DMS 273 (cell line): ENCODE measurements around the gene PARVB.
A peak's percentile ranks its signal among the peaks of the same experiment; 100 is the strongest.

ENCODE experiments used
- DNase-seq: peaks from one replicate; lab custom pipeline; 2025; ENCODE audit not compliant: unreplicated experiment; lab: John Stamatoyannopoulos, UW

The PARVB gene, protein sequence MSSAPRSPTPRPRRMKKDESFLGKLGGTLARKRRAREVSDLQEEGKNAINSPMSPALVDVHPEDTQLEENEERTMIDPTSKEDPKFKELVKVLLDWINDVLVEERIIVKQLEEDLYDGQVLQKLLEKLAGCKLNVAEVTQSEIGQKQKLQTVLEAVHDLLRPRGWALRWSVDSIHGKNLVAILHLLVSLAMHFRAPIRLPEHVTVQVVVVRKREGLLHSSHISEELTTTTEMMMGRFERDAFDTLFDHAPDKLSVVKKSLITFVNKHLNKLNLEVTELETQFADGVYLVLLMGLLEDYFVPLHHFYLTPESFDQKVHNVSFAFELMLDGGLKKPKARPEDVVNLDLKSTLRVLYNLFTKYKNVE

DNA sequence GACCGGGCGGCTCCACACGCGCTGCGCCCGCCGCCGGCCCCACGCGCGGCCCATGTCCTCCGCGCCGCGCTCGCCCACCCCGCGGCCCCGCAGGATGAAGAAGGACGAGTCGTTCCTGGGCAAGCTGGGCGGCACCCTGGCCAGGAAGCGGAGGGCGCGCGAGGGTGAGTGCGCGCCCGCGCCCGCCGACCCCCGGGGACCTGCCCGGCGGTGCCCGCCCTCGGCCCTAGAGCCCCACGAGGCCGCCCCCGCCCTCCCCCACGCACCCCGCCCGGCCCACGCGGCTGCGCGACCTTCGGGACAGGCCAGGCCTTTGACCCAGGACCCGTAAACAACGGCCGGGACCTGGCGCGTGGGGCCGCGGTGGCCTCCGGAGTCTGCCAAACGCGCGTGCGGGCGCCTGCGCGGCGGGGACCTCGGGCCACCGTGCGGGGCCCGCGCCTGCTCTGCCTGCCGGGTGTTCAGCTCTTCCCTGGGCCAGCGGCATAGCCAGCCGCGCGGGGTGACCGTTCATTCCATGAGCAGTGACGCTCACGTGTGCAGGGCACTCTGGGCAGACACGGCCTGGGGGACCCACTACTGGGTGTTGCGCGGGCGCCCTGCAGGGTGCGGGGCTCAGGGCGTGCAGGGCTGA lies at the start of gene PARVB:
TSS of gene PARVB (plus strand) at position 15 of the 634 bp plus-strand sequence. CDS start at position 53, 38 bp downstream.
- peak; percentile 45 for DNase-seq

DNA sequence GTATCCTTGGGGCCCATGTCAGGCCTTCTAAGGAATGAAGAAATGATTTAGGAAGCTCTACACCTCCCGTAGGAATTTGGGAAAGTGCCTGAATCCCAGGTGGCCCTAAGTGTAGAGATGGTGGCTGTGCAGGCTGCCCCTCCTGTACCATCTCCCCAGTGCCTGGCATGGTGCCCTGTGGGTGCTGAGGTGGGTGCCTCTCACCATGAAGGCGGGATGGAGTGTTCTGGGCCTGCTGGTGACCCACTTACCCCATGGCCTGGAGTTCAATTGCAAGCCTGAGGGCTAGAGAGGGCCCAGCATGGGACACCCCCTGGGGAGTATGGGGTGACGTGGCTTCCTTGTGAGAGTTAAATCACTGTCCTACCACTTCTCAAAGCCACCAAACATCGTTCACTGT lies 49.1 kb upstream of the PARVB start:
- DNase-seq = no peak

DNA sequence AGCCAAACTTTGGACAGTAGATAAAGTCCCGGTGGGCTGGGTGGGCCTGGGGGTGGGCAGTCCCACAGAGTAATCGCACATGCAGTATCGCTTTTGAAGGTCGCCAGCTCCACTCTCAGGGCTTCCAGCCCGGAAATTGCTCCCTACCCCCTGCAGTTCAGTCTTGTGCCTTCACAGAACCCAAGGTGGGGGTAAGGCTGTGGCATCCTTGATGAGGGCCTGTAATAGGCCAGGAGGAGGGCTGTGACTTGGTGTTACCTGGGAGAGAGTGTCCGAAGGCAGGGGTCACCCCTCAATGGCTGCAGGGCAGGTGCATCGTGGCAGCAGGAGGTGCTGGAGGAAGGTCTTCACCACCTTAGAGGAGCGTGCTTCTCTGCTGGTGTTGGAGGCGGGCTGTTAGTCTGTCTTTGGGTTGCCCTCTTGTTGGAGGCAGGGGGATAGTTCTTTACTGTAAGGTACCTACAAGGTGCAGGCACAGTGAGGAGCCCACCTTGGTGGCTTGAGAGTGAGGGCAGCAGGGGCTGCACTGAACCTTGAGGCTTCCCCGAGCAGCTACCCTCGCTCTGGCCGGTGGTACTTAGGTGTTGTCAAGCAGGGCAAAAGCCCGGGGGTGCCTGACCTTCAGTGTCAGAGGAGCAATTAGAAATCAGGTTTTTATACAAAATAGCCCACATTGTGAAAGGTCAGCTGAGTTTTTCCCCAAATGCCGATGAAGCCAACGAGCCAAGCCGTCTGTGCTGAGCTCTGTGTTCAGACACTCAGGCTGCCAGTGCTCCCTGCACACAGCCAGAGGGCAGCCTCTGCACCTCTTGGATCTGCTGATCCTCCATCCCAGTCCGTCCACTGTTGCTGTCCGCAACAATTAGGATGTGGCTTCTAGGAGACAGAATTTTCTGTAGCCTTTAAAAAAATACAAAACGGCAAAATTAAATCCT lies 47.0 kb upstream of the PARVB start:
- DNase-seq = no peak

DNA sequence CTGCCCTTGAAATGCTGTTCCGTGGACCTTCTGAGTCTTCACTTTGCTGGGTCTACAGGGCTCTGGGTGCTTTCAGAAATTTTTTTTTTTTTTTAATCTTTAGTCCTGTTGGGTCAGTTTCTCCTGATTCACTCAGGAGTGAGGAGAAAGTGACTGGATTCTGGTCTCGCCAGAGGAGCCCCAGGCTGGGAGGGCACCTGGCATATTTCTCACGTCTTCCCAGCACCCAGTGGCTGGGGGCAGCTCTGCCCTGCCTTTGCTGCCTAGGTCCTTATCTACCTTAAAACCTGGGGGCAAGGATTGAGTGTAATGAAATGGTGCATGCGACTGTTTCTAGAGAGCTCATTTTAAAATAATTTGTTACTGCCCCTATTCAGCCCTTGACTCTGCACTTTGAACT lies 45.5 kb upstream of the PARVB start:
- DNase-seq = no peak

DNA sequence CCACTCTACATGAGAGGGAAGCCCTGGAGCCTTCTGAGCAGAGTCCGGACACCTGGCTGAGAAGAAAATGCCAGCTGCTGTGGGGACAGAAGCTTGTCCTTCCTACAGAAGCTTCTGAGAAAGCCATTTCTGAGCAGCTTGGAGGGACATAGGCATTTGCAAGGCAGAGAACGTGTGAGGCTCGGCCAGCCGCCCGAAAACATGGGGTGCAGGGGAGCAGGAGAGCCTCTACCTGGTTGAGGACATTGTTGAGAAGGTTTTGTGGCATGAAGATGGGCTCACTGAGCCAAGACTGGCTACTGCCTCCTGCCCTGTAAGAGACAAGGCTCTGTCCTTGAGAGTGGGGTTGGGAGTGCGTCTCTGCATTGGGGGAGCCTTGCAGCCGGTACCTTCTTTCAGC lies 43.5 kb upstream of the PARVB start:
- no peak for DNase-seq

DNA sequence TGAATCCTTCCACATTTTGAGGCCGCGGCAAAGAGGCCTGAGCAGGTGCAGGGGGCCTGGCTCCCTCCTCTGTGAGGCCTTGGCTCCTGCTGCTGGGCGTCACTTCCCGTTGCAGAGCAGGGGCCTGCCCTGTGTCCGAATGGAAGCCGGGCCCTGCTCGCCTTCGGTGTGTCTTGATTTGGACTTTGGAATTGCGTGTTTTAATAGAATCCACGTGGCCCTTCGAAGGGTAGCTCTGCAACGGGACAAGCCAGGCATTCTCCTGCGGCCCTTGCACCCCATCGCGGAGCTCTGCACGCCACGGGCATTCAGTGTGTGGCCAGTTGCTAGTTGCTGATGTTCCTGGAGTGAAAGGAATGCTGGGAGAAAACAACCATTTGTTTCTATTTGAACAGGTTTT lies 43.1 kb upstream of the PARVB start:
- no peak for DNase-seq

DNA sequence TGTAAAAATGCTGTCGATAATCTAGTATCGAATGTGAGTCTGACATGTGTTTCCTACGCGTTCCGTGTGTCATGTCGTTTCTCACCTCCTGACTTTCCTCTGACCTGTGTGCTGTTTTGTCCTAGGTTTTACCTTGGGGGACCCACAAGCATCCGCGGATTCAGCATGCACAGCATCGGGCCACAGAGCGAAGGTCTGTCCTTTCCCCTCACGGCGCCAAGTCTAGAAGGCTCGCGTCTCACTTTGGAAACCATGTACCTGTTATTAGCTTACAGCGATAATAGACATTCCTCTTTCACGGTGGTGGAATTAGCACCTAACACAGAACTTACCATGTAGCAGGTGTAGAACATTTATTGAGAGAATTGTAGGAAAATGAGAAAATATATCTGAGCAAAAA lies 40.3 kb upstream of the PARVB start:
- DNase-seq = no peak

DNA sequence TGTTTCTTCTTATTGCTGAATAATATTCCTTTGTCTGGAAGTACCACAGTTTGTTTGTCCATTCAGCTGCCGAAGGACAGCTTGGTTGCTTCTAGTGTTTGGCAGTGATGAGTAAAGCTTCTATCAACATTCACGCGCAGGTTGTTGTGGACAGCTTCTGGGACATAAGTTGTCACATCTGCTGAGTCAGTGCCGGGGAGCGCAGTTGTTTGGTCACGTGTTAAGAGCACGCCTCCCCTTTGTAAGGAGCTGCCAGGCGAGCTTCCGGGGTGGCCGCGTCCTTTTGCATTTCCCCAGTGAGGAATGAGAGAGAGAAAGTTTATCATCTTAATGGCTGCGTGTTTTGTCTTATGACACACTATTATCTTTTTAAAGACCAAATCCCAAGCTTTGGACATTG lies 38.6 kb upstream of the PARVB start:
- no peak for DNase-seq

DNA sequence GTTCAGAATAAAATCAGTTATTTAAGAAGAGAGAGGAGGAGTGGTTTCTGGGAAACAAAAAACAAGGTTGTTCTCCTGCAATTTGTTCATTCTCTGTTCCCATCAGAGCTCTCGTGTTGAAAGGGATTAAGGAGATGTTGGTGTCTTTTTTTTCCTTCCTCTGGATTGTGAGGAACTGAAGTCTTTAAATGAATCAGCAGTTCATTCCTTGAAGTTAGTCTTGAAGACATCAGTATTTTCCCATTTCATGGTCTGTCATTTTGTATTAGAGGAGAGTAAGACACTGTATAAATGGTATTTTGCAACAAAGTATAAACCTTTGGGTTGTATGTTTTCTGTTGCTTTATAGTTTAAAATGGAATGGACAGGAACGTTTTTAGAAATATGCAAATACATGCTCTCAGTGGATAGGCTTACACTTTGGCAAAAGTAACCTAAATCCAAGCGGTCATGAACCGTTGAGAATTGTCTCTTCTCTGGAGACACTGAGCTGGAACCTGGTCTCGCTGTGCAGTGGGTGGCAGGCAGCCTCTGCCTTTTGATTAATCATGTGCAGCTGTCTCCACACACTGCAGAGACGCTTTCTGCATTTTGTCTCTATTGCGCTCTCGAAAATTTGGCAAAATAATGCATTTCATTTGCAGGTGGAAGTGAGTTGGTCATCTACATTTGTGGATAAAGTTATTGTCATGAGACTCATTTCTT lies 35.8 kb upstream of the PARVB start:
- DNase-seq = no peak

DNA sequence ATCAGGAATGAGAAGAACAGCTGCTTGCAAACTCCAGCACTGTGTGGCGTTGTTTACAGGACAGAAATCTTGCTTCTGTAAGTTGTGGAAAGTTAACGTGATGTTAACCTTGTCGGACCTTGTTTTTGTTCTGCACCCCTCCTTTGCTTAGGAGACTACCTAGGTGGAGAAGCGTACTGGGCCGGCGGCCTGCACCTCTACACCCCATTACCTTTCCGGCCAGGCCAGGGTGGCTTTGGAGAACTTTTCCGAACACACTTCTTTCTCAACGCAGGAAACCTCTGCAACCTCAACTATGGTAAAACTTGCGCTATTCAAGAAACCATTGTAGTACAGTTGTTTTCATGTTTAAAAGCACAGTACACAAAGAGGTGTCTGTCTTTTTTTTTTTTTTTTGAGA lies 35.1 kb upstream of the PARVB start:
- no peak for DNase-seq

DNA sequence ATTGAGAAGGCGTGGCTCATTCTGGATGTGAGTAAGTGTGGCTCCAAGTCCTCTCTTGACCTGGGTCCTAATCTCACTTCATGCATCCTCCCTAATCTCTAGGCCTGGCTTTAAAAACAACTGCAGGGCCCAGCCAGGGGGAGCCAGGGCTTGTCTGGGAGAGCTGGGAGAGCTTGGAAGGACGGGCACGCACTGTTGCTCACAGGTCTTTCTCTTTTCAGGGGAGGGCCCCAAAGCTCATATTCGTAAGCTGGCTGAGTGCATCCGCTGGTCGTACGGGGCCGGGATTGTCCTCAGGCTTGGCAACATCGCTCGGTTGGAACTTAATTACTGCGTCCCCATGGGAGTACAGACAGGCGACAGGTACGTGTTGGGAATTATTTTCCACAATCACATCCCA lies 34.1 kb upstream of the PARVB start:
- DNase-seq = no peak

DNA sequence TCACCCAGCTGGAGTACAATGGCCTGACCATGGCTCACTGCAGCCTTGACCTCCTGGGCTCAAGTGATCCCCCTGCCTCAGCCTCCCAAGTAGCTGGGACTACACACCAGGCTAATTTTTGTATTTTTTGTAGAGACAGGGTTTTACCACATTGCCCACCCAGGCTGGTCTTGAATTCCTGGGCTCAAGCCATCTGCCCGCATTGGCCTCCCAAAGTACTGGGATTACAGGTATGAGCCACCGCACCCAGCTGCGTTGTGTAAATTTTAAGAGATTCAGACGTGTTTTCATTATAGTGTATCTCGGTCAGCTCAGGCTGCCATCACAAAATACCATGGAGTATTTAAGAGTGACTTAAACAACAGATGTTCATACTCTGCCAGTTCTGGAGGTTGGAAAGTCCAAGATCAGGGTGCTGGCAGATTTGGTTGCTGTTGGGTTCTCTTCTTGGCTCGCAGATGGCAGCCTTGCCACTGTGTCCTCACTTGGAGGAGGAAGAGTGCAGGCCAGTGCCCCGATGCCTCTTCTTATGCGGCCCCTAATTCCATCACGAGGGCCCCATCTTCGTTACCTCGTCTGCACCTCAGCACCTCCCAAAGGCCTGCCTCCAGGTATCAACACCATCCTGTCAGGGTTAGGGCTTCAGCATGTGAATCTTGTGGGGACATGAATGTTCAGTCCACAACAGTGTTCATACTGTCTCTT lies 32.6 kb upstream of the PARVB start:
- no peak for DNase-seq

DNA sequence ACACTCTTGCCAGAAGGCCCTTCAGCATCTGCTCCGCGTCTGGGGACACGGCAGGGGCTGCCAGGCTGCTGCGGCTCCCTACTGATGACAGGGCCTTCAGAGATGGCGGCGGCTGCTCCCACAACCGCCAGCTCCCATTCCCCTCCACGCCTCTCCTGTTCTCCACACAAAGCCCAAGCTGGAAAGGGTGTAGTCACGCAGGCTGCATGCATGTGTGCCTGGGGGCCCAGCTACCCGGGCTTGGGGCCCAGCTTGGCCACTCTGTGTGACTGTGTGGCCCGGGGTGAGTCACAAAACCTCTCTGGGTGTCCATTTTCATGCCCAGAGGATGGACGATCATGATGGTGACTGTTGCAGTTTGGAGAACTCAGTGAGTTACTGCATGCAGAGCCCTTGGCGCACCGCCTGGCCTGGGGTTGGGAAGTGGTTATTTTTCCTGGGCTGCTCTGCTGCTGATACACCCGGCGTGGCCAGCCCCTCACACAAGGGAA lies 31.7 kb upstream of the PARVB start:
- DNase-seq = no peak

DNA sequence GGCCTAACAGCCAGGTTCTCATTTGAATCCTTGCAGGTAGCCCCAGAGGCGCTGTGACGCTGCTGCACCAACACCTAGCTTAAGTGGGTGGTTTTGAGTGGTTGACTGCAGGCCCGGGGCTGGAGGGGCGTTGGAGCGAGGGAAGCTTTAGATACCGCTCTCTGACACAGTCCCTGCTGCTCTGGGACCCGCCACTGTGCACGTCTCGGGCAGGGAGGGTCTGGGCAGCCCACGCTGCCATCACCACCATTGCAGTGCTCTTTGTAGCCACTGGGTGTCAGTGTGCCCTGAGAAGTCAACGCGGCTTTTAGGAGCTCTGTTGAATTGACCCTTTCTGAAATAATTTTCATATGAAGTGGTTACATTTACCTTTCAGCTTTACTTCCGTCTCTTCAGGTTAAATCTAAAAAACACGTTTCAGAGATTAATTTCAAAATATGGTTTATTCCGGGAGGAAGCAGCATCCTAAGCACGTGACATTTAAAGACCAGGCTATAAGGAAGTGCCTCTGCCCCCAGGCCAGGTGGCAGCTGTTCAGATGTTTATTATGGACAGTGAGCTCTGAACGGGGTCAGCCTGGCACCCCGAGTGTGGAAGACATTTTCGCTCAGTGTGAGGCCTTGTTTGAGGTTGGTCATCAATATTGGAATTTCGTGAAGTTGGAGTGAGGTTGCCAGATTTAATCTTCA lies 30.9 kb upstream of the PARVB start:
- DNase-seq = peak; percentile 67

DNA sequence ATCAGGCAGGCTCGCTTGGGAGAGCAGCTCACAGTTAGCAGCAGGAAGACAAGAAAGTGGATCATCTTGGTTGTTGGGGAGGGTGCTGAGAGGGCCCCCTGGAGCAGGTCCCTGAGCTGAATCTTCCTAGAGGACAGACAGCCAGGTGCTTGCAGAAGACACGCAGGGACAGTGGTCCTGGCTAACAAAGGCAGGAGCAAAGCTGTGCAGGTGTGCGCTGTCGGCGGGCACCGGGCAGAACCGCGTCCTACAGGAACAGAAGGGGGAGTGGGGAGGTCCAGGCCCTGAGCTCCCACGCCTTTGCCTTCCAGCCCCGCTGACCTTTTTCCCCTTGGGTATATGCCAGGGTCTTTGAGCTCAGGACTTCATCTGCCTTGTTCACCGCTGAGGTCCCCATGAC lies 30.1 kb upstream of the PARVB start:
- no peak for DNase-seq

DNA sequence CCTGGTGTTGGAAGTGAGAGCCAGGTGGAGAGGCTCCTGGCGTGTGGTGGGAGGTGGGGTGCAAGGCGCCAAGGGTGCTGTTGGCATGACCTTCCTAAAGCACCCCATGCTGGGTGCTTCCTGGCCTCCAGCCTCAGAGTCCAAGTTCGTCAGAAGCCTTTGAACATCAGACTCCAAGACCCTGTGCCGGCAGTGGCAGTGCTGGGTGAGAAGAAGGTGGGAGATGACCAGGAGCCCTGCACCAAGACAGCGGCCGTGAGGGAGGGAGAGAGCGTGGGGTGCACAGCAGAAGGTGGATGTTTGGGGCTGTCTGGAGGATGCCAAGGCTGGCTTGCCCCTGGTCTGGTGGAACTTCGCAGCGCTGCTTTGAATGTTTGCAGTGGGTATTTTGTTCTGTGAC lies 29.7 kb upstream of the PARVB start:
- DNase-seq = no peak

DNA sequence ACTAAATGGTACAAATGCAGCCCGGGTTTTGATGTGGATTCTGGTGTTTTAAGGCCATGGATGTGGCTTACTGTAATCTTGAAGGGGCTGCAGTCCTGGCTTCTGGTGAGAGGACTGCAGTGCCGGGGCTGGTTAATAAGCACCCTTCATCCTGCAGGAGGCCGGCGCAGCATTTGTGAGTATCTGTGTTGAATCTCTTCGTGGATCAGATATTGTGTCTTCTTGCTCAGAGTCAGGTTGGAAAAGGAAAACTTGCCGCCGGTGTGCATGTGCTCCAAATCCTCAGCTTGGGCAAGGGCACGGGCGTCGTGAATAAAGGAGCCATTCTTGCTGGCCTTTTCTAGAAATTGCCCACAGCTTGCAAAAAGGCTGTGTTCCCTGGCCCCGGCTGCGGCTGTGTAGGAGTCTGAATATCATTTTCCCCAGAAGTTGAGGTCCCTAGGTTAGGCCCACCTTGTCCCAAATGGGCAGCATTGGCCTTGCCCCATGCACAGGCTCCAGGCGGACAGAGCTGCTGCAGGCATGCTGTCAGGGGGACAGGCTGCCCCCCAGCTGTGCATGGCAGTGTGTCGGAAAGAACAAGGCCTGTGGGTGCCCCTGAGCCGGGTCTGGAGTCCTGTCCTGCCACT lies 28.9 kb upstream of the PARVB start:
- DNase-seq = no peak

DNA sequence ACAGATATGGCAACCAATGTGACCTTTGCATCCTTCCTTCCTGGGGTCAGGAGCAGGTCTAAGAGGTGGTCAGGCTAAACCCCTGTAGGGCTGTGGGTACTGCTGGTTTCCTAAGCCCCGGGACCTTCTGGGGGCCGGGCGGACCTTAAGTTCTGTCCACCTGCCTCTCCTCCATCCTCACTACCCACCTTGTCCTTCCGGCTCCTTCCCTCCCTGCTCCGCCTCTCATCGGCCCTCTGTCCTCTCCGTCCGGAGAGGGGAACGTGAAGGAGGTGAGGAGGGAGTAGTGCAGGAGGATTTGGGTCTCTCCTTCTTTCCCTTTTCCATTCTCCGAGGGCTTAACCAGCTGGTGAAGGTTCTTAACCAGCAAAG lies 28.3 kb upstream of the PARVB start:
- no peak for DNase-seq
